GM10248 (cell line): ENCODE results near the gene SPRR4.

ENCODE experiments used
- CTCF ChIA-PET: fragments of 300-600 bp; sonication (Branson Sonifier 250); formaldehyde crosslinking; extraction: SDS; loops from one replicate; lab custom pipeline; 2021; ENCODE audit warnings: antibody characterized with exemption; lab: Yijun Ruan, JAX
- POLR2A ChIA-PET: fragments of 350-650 bp; sonication (Branson Sonifier 250); formaldehyde crosslinking; extraction: SDS; loops from one replicate; lab custom pipeline; 2020; ENCODE audit warnings: antibody characterized with exemption; lab: Yijun Ruan, JAX
- DNase-seq: peaks from one replicate; pipeline ENCODE4 v3.0.0; 2012; ENCODE audit errors: extremely low spot score
- TF ChIP-seq, protein P1 (sequence below): IDR thresholded peaks from 2 replicates; pipeline ENCODE4 v1.5.1; 2012; ENCODE audit warnings: mild to moderate bottlenecking, low read depth; ENCODE audit errors: extremely low read depth, missing control alignments, control extremely low read depth

The SPRR4 gene

DNA sequence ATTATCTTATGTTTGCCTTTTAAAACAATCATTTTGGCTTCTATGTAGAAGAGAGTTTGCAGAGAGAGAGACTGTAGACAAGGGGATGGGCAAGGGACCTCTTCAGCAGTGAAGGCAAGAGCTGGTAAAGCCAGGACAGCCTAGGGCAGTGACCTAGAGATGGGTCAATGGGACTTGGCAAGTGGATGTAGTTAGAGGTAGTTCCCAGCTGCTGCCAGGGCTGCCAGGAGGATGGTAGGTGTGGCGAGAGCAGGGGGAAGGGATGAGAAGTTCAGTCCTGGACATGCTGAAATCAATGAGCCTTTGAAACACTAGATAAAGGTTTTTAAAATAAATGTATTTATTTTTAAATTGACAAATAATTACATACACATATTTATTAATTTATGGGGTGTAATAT is 29.8 kb upstream of the SPRR4 start:
- ChIA-PET POLR2A (no interaction called here), CTCF (no interaction called here)
- DNase-seq, result no peak
- TF ChIP-seq, protein P1, sequence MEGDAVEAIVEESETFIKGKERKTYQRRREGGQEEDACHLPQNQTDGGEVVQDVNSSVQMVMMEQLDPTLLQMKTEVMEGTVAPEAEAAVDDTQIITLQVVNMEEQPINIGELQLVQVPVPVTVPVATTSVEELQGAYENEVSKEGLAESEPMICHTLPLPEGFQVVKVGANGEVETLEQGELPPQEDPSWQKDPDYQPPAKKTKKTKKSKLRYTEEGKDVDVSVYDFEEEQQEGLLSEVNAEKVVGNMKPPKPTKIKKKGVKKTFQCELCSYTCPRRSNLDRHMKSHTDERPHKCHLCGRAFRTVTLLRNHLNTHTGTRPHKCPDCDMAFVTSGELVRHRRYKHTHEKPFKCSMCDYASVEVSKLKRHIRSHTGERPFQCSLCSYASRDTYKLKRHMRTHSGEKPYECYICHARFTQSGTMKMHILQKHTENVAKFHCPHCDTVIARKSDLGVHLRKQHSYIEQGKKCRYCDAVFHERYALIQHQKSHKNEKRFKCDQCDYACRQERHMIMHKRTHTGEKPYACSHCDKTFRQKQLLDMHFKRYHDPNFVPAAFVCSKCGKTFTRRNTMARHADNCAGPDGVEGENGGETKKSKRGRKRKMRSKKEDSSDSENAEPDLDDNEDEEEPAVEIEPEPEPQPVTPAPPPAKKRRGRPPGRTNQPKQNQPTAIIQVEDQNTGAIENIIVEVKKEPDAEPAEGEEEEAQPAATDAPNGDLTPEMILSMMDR, result no peak

DNA sequence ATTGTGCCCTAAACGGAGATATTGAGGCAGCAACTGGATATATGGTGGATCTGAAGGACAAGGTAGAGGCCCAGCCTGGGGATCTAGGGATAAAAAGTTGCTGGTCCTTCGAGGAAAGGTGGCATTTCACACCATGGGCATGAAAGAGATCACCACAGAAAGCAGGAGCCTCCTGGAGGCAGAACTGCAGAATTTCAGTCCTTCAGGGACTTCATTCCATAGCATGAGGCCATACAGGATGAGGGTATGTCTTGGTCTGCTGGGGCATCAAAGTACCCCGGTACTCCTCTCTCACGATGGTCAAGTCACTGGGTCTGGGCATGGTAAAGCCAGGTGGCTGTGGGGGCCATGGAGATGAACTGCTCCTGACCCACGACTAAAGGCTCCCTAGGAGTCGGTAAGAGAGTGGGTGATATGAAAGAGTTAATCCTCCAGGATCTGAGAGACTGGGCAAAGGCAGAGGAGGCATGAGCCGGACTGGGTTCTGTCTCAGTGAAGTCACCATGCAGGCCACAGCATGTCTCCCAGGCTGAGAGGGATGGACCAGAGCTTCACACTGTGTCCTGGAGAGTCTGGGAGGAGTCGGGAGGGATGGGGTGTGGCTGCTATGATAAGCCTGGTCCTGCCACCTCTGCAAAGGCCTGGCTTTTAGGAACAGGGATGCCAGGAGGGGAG is 29.3 kb upstream of the SPRR4 start:
- ChIA-PET CTCF (no interaction called here), POLR2A (no interaction called here)
- TF ChIP-seq, protein P1, result no peak
- DNase-seq, result no peak

DNA sequence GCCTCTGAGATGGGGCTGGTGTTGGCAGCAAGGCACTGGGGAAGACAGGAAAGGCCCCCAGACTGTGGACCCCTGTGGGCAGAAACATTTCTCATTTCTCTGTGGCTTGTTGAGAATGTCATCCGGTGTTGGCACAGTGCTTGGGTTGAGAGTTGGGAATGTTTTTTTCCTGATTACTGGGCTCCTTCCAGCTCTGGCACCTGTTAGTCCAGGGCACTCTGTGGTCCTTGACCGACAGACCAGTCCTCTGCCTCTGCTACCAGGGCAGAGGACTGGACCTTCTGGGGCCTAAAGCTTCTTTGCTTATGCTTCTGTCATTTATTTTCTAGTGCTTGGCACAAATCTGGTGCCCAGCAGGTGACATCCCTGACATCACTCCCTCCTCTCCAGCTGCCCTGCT is 28.3 kb upstream of the SPRR4 start:
- POLR2A ChIA-PET, result no interaction called here
- CTCF ChIA-PET, result no interaction called here
- no peak for DNase-seq
- TF ChIP-seq, protein P1, result no peak

DNA sequence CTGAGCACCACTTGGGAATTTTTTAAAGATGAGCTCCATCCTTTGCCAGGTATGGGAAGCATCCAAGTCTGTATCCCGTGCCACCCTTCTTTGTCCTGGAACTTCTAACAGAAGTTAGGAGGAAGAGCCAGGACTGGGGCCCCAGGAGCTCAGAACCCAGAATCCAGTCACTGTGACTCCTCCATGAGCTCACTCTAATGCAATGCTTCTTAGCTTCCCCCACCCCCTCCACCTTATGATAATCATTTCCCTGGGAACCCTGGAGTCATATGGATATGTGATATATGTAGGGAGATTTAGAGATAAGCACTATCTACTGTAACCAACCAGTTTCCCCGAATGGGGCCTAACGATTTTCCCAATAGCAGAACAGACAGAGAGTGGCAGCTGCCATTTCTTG is 24.2 kb upstream of the SPRR4 start:
- ChIA-PET POLR2A (no interaction called here), CTCF (interaction anchor here (1.1 to 3.1 kb wide), 4 partner anchors 11 to 246 kb away, joined by 3 to 9 read pairs (median 6); no protein-coding TSS in a partner anchor)
- no peak for DNase-seq
- TF ChIP-seq, protein P1, result no peak

DNA sequence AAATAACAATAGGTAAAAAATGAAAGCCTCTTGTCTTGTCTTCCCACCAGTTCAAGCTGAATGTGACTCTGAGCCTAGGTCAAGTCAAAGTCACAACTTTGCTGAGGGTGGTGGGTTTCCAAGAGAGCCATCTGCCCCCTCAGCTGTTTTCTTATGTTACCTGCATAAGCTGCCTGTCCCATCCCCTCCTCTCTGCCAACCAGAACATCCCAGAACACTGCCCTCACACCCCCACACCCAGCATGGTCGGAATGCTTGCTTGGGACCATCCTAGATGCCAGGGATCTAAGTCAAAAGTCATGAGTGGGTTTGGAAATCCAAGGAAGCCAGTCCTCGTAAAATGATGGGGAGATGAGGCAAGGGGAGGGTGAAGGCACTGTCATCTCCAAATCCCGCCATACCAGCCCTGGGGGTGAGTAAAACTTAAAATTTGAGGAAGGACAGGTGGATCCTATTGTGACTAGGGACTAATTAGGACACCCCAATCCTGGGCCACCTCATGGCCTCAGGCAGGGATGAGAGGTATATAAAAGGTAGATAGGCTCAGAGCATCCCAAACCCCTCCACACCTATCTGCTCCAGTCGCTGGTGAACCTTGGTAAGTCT is 23.7 kb upstream of the SPRR4 start, which contains the start of gene SPRR5:
TSS of gene SPRR5 (plus strand) at position 556 of the 606 bp plus-strand sequence. CDS start 1,349 bp downstream, outside the sequence.
- DNase-seq, result no peak
- ChIA-PET POLR2A (no interaction called here), CTCF (interaction anchor here (1.1 to 3.1 kb wide), 4 partner anchors 12 to 246 kb away, joined by 3 to 9 read pairs (median 6); no protein-coding TSS in a partner anchor)
- TF ChIP-seq, protein P1, result no peak

DNA sequence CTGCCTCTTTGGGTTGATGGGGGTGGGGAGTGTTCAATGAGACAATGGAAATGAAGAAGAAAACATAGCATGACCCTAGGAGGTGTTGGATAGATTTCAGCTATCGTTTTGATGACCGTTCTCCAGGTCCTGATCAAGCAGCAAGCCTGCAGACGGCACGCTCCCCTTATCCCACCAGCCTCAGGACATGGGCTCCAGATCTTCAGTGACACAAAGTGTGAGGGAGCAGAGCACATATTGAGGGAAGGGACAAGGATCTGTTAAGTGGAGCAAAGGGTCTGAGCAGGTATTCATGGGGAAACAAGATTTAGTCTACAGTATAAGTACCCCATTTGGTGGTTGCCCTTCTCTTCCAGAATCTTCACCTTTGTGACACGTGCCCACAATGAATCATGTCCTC is 18.7 kb upstream of the SPRR4 start:
- DNase-seq, result no peak
- POLR2A ChIA-PET, result no interaction called here
- TF ChIP-seq, protein P1, result no peak
- CTCF ChIA-PET, result no interaction called here
